ENCODE results near the gene SLC9A8. TPM values are rescaled to one million over a fixed set of nuclear protein-coding genes. Genes with fewer than 3 reads are reported as not detected.

The SLC9A8 gene
- total and polyA plus RNA-seq, 2 of the 8 experiments (the other 6 are each of a cell fraction or from before 2014, with no cell fraction given), result 3.2 to 6.2 TPM

DNA sequence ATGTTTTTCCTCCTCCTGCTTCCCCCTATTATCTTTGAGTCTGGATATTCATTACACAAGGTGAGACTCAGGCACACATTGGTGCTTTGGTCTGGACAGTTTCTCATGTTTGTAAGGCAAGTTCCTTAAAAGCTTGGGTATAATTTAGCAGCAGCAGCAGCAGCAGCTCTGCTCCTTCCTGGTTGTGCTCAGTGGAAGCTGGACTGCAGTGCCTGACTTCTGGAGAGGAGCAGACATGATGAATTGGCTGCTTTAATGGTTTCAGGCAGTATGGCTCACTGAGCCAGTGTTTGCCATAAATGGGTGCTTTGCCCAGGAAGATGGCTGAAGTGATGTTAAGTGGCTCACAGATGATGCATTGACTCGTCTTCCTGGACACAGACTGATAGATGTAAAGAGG, 32.4 kb downstream of the SLC9A8 start:
- no peak overlapping the region for H4K5ac ChIP-seq (ENCODE audit: insufficient read length, low read depth, low read length)
- H4K8ac ChIP-seq (ENCODE audit: extremely low read depth, insufficient read depth, low read length), result no peak overlapping the region
- H4K91ac ChIP-seq (replicated peaks; ENCODE audit: insufficient read length, low read length), result no peak overlapping the region
- no peak overlapping the region for H2AFZ ChIP-seq (ENCODE audit: low read length)
- no peak overlapping the region for H3K9ac ChIP-seq (replicated peaks in 1 of 4; ENCODE audit: extremely low read depth in 1 of 4, low read depth in 3 of 4, low read length in 3 of 4)
- H2BK12ac ChIP-seq (ENCODE audit: low read depth, low read length), result peak overlapping the region; percentile 60; the same call in 1 of the 2 replicates
- H2BK20ac ChIP-seq (ENCODE audit: low read length), result no peak overlapping the region
- H3K27me3 ChIP-seq (replicated peaks in 1 of 4; ENCODE audit: control insufficient read depth in 3 of 4, extremely low read depth in 1 of 4, insufficient read depth in 3 of 4, low read length in 3 of 4), result no peaks in the 10 kb centered on the region
- H3K4me1 ChIP-seq (replicated peaks in 1 of 4; ENCODE audit: control insufficient read depth in 3 of 4, insufficient read depth in 4 of 4, low read length in 3 of 4), result peaks cover 0 to 5% (median 4%) of the 10 kb centered on the region in 4 experiments; a peak in 4 of 7 replicates
- H3K36me3 ChIP-seq (ENCODE audit: control insufficient read depth in 2 of 4, insufficient read depth in 4 of 4, low read length in 3 of 4), result no peaks in the 10 kb centered on the region
- no peak overlapping the region for H2BK120ac ChIP-seq (replicated peaks; ENCODE audit: low read depth, low read length)
- H2BK5ac ChIP-seq (ENCODE audit: low read depth, low read length), result no peak overlapping the region
- H2AK5ac ChIP-seq (ENCODE audit: low read depth, low read length), result no peak overlapping the region
- H3K4me3 ChIP-seq (ENCODE audit: extremely low read depth in 1 of 4, insufficient read depth in 2 of 4, low read depth in 3 of 4, low read length in 4 of 4), result no peak overlapping the region
- peaks cover 0 to 7% of the 10 kb centered on the region in 2 experiments; a peak in 1 of 4 replicates for H3K9me3 ChIP-seq (ENCODE audit: insufficient read depth in 2 of 2, low read depth in 1 of 2, low read length in 1 of 2)
- no peaks in the 10 kb centered on the region for H3K23me2 ChIP-seq (ENCODE audit: low read depth, low read length)
- no peak overlapping the region for H3K4me2 ChIP-seq (ENCODE audit: insufficient read depth in 1 of 2, low read depth in 2 of 2, low read length in 2 of 2)
- H3K4ac ChIP-seq (replicated peaks; ENCODE audit: insufficient read length, low read depth, low read length), result no peak overlapping the region
- FAIRE-seq, result no peak
- WGBS, 2 experiments (ENCODE audit: extremely low coverage in 1 of 2, insufficient coverage in 1 of 2, insufficient read length in 1 of 2, insufficient replicate concordance in 2 of 2, low coverage in 1 of 2, low lambda C conversion rate in 2 of 2, missing lambda C conversion rate in 1 of 2), result 94% methylated on average over 1 of the region's 1 CpG; no CpG with 5 or more reads in 1 of the 2 experiments
- H3K79me1 ChIP-seq (ENCODE audit: low read depth, low read length), result no peaks in the 10 kb centered on the region
- POLR2A ChIA-PET (ENCODE audit: partially characterized antibody), result interaction anchor here (0.6 to 0.7 kb wide), 2 partner anchors 132 to 601 kb away, joined by 3 read pairs; no protein-coding TSS in a partner anchor
- no peaks in the 10 kb centered on the region for H4K20me1 ChIP-seq (replicated peaks in 1 of 2; ENCODE audit: control insufficient read depth in 1 of 2, insufficient read depth in 2 of 2, low read length in 2 of 2)
- no peak overlapping the region for H3K18ac ChIP-seq (ENCODE audit: extremely low read depth, low read length)
- CTCF ChIA-PET (ENCODE audit: partially characterized antibody), result interaction anchor here (0.6 to 7.8 kb wide), 26 partner anchors 8 to 305 kb away, joined by 3 to 72 read pairs (median 7); no protein-coding TSS in a partner anchor
- no peak overlapping the region for H3K23ac ChIP-seq (ENCODE audit: insufficient read length)
- no peak overlapping the region for H2BK15ac ChIP-seq (ENCODE audit: low read length)
- no peak overlapping the region for H3K56ac ChIP-seq (replicated peaks; ENCODE audit: insufficient read length, low read depth, low read length)
- H3K14ac ChIP-seq (ENCODE audit: insufficient read length), result no peak overlapping the region
- H3K27ac ChIP-seq (ENCODE audit: low read depth, low read length), result no peak overlapping the region
- DNase-seq (ENCODE audit: low read depth in 1 of 2, low spot score in 2 of 2), result no peak
- H3K79me2 ChIP-seq (ENCODE audit: control insufficient read depth in 1 of 2, insufficient read depth in 2 of 2, low read length in 2 of 2), result no peaks in the 10 kb centered on the region
- TF ChIP-seq FOSL1 (IDR thresholded peaks at IDR 0.05; ENCODE audit: insufficient read depth, low read depth, low read length), result no peak
- TF ChIP-seq BACH1 (IDR thresholded peaks at IDR 0.05; ENCODE audit: low read length), result no peak
- TF ChIP-seq CTBP2 (IDR thresholded peaks at IDR 0.05; ENCODE audit: borderline replicate concordance, insufficient read depth, insufficient read length, low read length), result no peak
- TF ChIP-seq HDAC6 (IDR thresholded peaks at IDR 0.05; ENCODE audit: low read depth, low read length), result no peak
- TF ChIP-seq PHF8 (conservative IDR thresholded peaks at IDR 0.05; ENCODE audit: low read depth, low read length), result no peak
- no peak for TF ChIP-seq CEBPB (IDR thresholded peaks at IDR 0.05; ENCODE audit: low read depth, low read length)
- TF ChIP-seq GTF2F1 (IDR thresholded peaks at IDR 0.05; ENCODE audit: borderline replicate concordance, low read depth, low read length), result no peak
- TF ChIP-seq POLR2A (IDR thresholded peaks at IDR 0.05; ENCODE audit: control extremely low read depth in 1 of 2, low read depth in 2 of 2, low read length in 2 of 2), result no peak
- TF ChIP-seq POU5F1 (IDR thresholded peaks at IDR 0.05; ENCODE audit: low read depth, low read length), result no peak
- TF ChIP-seq JUND (IDR thresholded peaks at IDR 0.05; ENCODE audit: low read length), result no peak
- no peak for TF ChIP-seq MAFK (IDR thresholded peaks at IDR 0.05; ENCODE audit: low read depth, low read length)
- TF ChIP-seq EP300 (IDR thresholded peaks at IDR 0.05; ENCODE audit: borderline replicate concordance in 1 of 2, low read depth in 2 of 2, low read length in 2 of 2), result no peak
- no peak for TF ChIP-seq SRF (IDR thresholded peaks at IDR 0.05; ENCODE audit: low read depth, low read length)
- no peak for TF ChIP-seq BCL11A (IDR thresholded peaks at IDR 0.05; ENCODE audit: low read depth in 2 of 2, low read length in 2 of 2)
- TF ChIP-seq SIN3A (conservative IDR thresholded peaks at IDR 0.05 in 1 of 2, IDR thresholded peaks at IDR 0.05 in 1 of 2; ENCODE audit: low read depth in 1 of 2, low read length in 2 of 2), result no peak

All from H1 (cell line).